Measurements from ENCODE around the gene SYTL4. TPM values are rescaled to one million over a fixed set of nuclear protein-coding genes. Genes with fewer than 3 reads are reported as not detected.

The SYTL4 gene
- total and polyA plus RNA-seq, 2 of the 8 experiments (the other 6 are each of a cell fraction or from before 2014, with no cell fraction given), result 0.11 TPM

GRCh38 chrX:100695991-100696390, 35.9 kb downstream of the SYTL4 start:
- Histone ChIP-seq H2AK5ac (ENCODE audit: low read depth, low read length) (no peak overlapping the region), H4K20me1 (replicated peaks in 1 of 2; ENCODE audit: control insufficient read depth in 1 of 2, insufficient read depth in 2 of 2, low read length in 2 of 2) (no peaks in the 10 kb centered on the region), H4K91ac (replicated peaks; ENCODE audit: insufficient read length, low read length) (no peak overlapping the region), H3K23ac (ENCODE audit: insufficient read length) (no peak overlapping the region), H3K27ac (ENCODE audit: low read depth, low read length) (no peak overlapping the region), H2BK15ac (ENCODE audit: low read length) (no peak overlapping the region), H3K4me2 (ENCODE audit: insufficient read depth in 1 of 2, low read depth in 2 of 2, low read length in 2 of 2) (no peak overlapping the region), H3K9me3 (ENCODE audit: insufficient read depth in 2 of 2, low read depth in 1 of 2, low read length in 1 of 2) (no peaks in the 10 kb centered on the region), H3K23me2 (ENCODE audit: low read depth, low read length) (no peaks in the 10 kb centered on the region), H3K4ac (replicated peaks; ENCODE audit: insufficient read length, low read depth, low read length) (no peak overlapping the region), H3K4me1 (replicated peaks in 1 of 4; ENCODE audit: control insufficient read depth in 3 of 4, insufficient read depth in 4 of 4, low read length in 3 of 4) (no peaks in the 10 kb centered on the region), H2BK12ac (ENCODE audit: low read depth, low read length) (no peak overlapping the region), H3K56ac (replicated peaks; ENCODE audit: insufficient read length, low read depth, low read length) (no peak overlapping the region), H2BK5ac (ENCODE audit: low read depth, low read length) (no peak overlapping the region), H2BK20ac (ENCODE audit: low read length) (no peak overlapping the region), H3K79me1 (ENCODE audit: low read depth, low read length) (no peaks in the 10 kb centered on the region), H4K8ac (ENCODE audit: extremely low read depth, insufficient read depth, low read length) (no peak overlapping the region), H4K5ac (ENCODE audit: insufficient read length, low read depth, low read length) (no peak overlapping the region), H2BK120ac (replicated peaks; ENCODE audit: low read depth, low read length) (no peak overlapping the region), H3K18ac (ENCODE audit: extremely low read depth, low read length) (no peak overlapping the region), H3K36me3 (ENCODE audit: control insufficient read depth in 2 of 4, insufficient read depth in 4 of 4, low read length in 3 of 4) (no peaks in the 10 kb centered on the region), H3K14ac (ENCODE audit: insufficient read length) (no peak overlapping the region), H3K79me2 (ENCODE audit: control insufficient read depth in 1 of 2, insufficient read depth in 2 of 2, low read length in 2 of 2) (no peaks in the 10 kb centered on the region), H3K4me3 (ENCODE audit: extremely low read depth in 1 of 4, insufficient read depth in 2 of 4, low read depth in 3 of 4, low read length in 4 of 4) (no peak overlapping the region), H3K9ac (replicated peaks in 1 of 4; ENCODE audit: extremely low read depth in 1 of 4, low read depth in 3 of 4, low read length in 3 of 4) (no peak overlapping the region), H3K27me3 (replicated peaks in 1 of 4; ENCODE audit: control insufficient read depth in 3 of 4, extremely low read depth in 1 of 4, insufficient read depth in 3 of 4, low read length in 3 of 4) (no peaks in the 10 kb centered on the region), H2AFZ (ENCODE audit: low read length) (no peak overlapping the region)
- CTCF ChIA-PET (ENCODE audit: partially characterized antibody), result interaction anchor here (1.2 to 1.4 kb wide), 2 partner anchors 10 to 73 kb away, joined by 5 to 7 read pairs; no protein-coding TSS in a partner anchor
- TF ChIP-seq RFX5 (IDR thresholded peaks at IDR 0.05; ENCODE audit: borderline replicate concordance, low read depth, low read length) (no peak), GTF2F1 (IDR thresholded peaks at IDR 0.05; ENCODE audit: borderline replicate concordance, low read depth, low read length) (no peak), SP2 (IDR thresholded peaks at IDR 0.05; ENCODE audit: low read length) (no peak), NRF1 (IDR thresholded peaks at IDR 0.05; ENCODE audit: low read depth, low read length) (no peak), SUZ12 (IDR thresholded peaks at IDR 0.05; ENCODE audit: low read length) (no peak), YY1 (IDR thresholded peaks at IDR 0.05; ENCODE audit: low read depth, low read length) (no peak), MAFK (IDR thresholded peaks at IDR 0.05; ENCODE audit: low read depth, low read length) (no peak), TCF12 (IDR thresholded peaks at IDR 0.05; ENCODE audit: low read depth, low read length) (no peak), NANOG (IDR thresholded peaks at IDR 0.05; ENCODE audit: insufficient read depth, low read depth, low read length, poor library complexity, severe bottlenecking) (no peak), KDM1A (IDR thresholded peaks at IDR 0.05; ENCODE audit: borderline replicate concordance, low read length) (no peak), CEBPB (IDR thresholded peaks at IDR 0.05; ENCODE audit: low read depth, low read length) (no peak), SP4 (IDR thresholded peaks at IDR 0.05; ENCODE audit: low read length) (no peak)
- TF ChIP-seq, protein P1, sequence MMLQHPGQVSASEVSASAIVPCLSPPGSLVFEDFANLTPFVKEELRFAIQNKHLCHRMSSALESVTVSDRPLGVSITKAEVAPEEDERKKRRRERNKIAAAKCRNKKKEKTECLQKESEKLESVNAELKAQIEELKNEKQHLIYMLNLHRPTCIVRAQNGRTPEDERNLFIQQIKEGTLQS (IDR thresholded peaks at IDR 0.05; ENCODE audit: insufficient read depth, low read depth, low read length), result no peak
- TF ChIP-seq, protein P2, sequence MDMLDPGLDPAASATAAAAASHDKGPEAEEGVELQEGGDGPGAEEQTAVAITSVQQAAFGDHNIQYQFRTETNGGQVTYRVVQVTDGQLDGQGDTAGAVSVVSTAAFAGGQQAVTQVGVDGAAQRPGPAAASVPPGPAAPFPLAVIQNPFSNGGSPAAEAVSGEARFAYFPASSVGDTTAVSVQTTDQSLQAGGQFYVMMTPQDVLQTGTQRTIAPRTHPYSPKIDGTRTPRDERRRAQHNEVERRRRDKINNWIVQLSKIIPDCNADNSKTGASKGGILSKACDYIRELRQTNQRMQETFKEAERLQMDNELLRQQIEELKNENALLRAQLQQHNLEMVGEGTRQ (IDR thresholded peaks at IDR 0.05; ENCODE audit: low read length), result no peak
- 89% methylated on average over 4 of the region's 4 CpGs; no CpG with 5 or more reads in 1 of the 2 experiments for WGBS, 2 experiments (ENCODE audit: extremely low coverage in 1 of 2, insufficient coverage in 1 of 2, insufficient read length in 1 of 2, insufficient replicate concordance in 2 of 2, low coverage in 1 of 2, low lambda C conversion rate in 2 of 2, missing lambda C conversion rate in 1 of 2)
- no peak for DNase-seq (ENCODE audit: low read depth in 1 of 2, low spot score in 2 of 2)
- FAIRE-seq, result no peak
- POLR2A ChIA-PET (ENCODE audit: partially characterized antibody), result no interaction called here
